H7 (cell line): Measurements from ENCODE around the gene DMD. TPM values are rescaled to one million over a fixed set of nuclear protein-coding genes. Genes with fewer than 3 reads are reported as not detected.

Source experiments
- DNase-seq: peaks from one replicate; pipeline ENCODE4 v3.0.0; 2012
- H3K27me3 ChIP-seq: 2 replicates; pipeline ENCODE4 v1.6.0; 2011; ENCODE audit warnings: mild to moderate bottlenecking, low read length; ENCODE audit not compliant: control insufficient read depth, insufficient read depth
- H3K36me3 ChIP-seq: replicated peaks from 2 replicates; pipeline ENCODE4 v1.5.1; 2011; ENCODE audit warnings: low read length; ENCODE audit not compliant: control insufficient read depth, insufficient read depth
- H3K4me3 ChIP-seq: 2 replicates; pipeline ENCODE4 v1.5.1; 2011; ENCODE audit warnings: low read depth, mild to moderate bottlenecking, control low read depth, low read length, moderate library complexity; ENCODE audit not compliant: insufficient read depth
- total RNA-seq: library from RNA; depleted of rRNA; stranded (reverse); fragments of >200 nt; shearing (Covaris generic); gene quantifications from 2 replicates; pipeline ENCODE4 v1.2.3, GENCODE V29; 2014

DMD gene
- total RNA-seq, 1 experiment from 2014 or later: 17.1 TPM

GRCh38 chrX:32894679-32895078 lies 316.7 kb downstream of the DMD start:
- no peak overlapping the region for H3K4me3 ChIP-seq
- no peak for DNase-seq
- H3K36me3 ChIP-seq: no peaks in the 10 kb centered on the region
- H3K27me3 ChIP-seq: no peaks in the 10 kb centered on the region

- Histone ChIP-seq H3K4me3 (no peak overlapping the region), H3K36me3 (no peaks in the 10 kb centered on the region), H3K27me3 (no peaks in the 10 kb centered on the region)
- DNase-seq: no peak
These were observed 317.6 kb downstream of the DMD start for GRCh38 chrX:32893751-32894150.

- DNase-seq: no peak
- no peaks in the 10 kb centered on the region for H3K27me3 ChIP-seq
- no peaks in the 10 kb centered on the region for H3K36me3 ChIP-seq
- no peak overlapping the region for H3K4me3 ChIP-seq
These were observed 333.8 kb downstream of the DMD start for GRCh38 chrX:32877592-32877991.

- Histone ChIP-seq H3K27me3 (no peaks in the 10 kb centered on the region), H3K36me3 (no peaks in the 10 kb centered on the region), H3K4me3 (no peak overlapping the region)
- DNase-seq: no peak
These were observed 336.5 kb downstream of the DMD start for GRCh38 chrX:32874839-32875238.

- Histone ChIP-seq H3K4me3 (no peak overlapping the region), H3K36me3 (no peaks in the 10 kb centered on the region), H3K27me3 (no peaks in the 10 kb centered on the region)
- DNase-seq: no peak
These were observed 337.6 kb downstream of the DMD start for GRCh38 chrX:32873786-32874185.

- Histone ChIP-seq H3K36me3 (no peaks in the 10 kb centered on the region), H3K4me3 (no peak overlapping the region), H3K27me3 (no peaks in the 10 kb centered on the region)
- DNase-seq: no peak
These were observed 339.7 kb downstream of the DMD start for GRCh38 chrX:32871636-32872035.

- H3K27me3 ChIP-seq: no peaks in the 10 kb centered on the region
- no peaks in the 10 kb centered on the region for H3K36me3 ChIP-seq
- no peak overlapping the region for H3K4me3 ChIP-seq
- no peak for DNase-seq
These were observed 342.8 kb downstream of the DMD start for GRCh38 chrX:32868524-32868895.

- no peak for DNase-seq
- H3K4me3 ChIP-seq: no peak overlapping the region
These were observed 343.4 kb downstream of the DMD start for GRCh38 chrX:32867781-32868523.

GRCh38 chrX:32852203-32852602 lies 359.1 kb downstream of the DMD start:
- H3K36me3 ChIP-seq: no peaks in the 10 kb centered on the region
- no peaks in the 10 kb centered on the region for H3K27me3 ChIP-seq
- no peak for DNase-seq
- no peak overlapping the region for H3K4me3 ChIP-seq

More at GRCh38 chrX:32867781-32868523, 343.4 kb downstream of the DMD start:
- H3K36me3 ChIP-seq: no peaks in the 10 kb centered on the region
- H3K27me3 ChIP-seq: no peaks in the 10 kb centered on the region

GRCh38 chrX:32851556-32851955 lies 359.8 kb downstream of the DMD start:
- H3K36me3 ChIP-seq: no peaks in the 10 kb centered on the region
- no peak overlapping the region for H3K4me3 ChIP-seq
- no peak for DNase-seq
- H3K27me3 ChIP-seq: no peaks in the 10 kb centered on the region

- Histone ChIP-seq H3K36me3 (no peaks in the 10 kb centered on the region), H3K4me3 (no peak overlapping the region), H3K27me3 (no peaks in the 10 kb centered on the region)
- no peak for DNase-seq
These were observed 363.4 kb downstream of the DMD start for GRCh38 chrX:32847921-32848320.

- Histone ChIP-seq H3K36me3 (no peaks in the 10 kb centered on the region), H3K27me3 (no peaks in the 10 kb centered on the region), H3K4me3 (no peak overlapping the region)
- no peak for DNase-seq
These were observed 369.3 kb downstream of the DMD start for GRCh38 chrX:32842053-32842452.

- Histone ChIP-seq H3K4me3 (no peak overlapping the region), H3K36me3 (no peaks in the 10 kb centered on the region), H3K27me3 (no peaks in the 10 kb centered on the region)
- DNase-seq: no peak
These were observed 371.6 kb downstream of the DMD start for GRCh38 chrX:32839781-32840180.

GRCh38 chrX:32825009-32825408 lies 386.3 kb downstream of the DMD start:
- Histone ChIP-seq H3K4me3 (no peak overlapping the region), H3K36me3 (no peaks in the 10 kb centered on the region), H3K27me3 (no peaks in the 10 kb centered on the region)
- no peak for DNase-seq

- Histone ChIP-seq H3K4me3 (no peak overlapping the region), H3K27me3 (no peaks in the 10 kb centered on the region), H3K36me3 (no peaks in the 10 kb centered on the region)
- DNase-seq: no peak
These were observed 407.3 kb downstream of the DMD start for GRCh38 chrX:32804034-32804433.

GRCh38 chrX:32798990-32799389 lies 412.4 kb downstream of the DMD start:
- H3K36me3 ChIP-seq: no peaks in the 10 kb centered on the region
- no peak for DNase-seq
- no peaks in the 10 kb centered on the region for H3K27me3 ChIP-seq
- no peak overlapping the region for H3K4me3 ChIP-seq
